DMS79 (cell line): ENCODE data around the gene MTFP1.
"Not testable (repeated sequence)": the region's sequence is repeated elsewhere in the genome, so short reads cannot be mapped to it uniquely, and the experiment has no call there.

Source experiments
- DNase-seq: peaks from one replicate; lab custom pipeline; 2025; lab: John Stamatoyannopoulos, UW

Gene MTFP1

GRCh38 chr22:30426388-30427353 lies 1.1 kb downstream of the MTFP1 start:
- no peak for DNase-seq

GRCh38 chr22:30427871-30428270 lies 2.3 kb downstream of the MTFP1 start:
- DNase-seq, result no peak

GRCh38 chr22:30429887-30430286 lies 4.3 kb downstream of the MTFP1 start:
- DNase-seq, result no peak

GRCh38 chr22:30430933-30431332 lies 5.4 kb downstream of the MTFP1 start:
- DNase-seq, result no peak

GRCh38 chr22:30432096-30432495 lies 6.5 kb downstream of the MTFP1 start:
- no peak for DNase-seq

- DNase-seq, result no peak
Observed at GRCh38 chr22:30432520-30432919, 7.0 kb downstream of the MTFP1 start.

GRCh38 chr22:30433227-30433626 lies 7.7 kb downstream of the MTFP1 start:
- no peak for DNase-seq

GRCh38 chr22:30433773-30434172 lies 8.2 kb downstream of the MTFP1 start:
- DNase-seq, result no peak

- DNase-seq, result no peak
Observed at GRCh38 chr22:30434843-30435242, 9.3 kb downstream of the MTFP1 start.

GRCh38 chr22:30435674-30436126 lies 10.1 kb downstream of the MTFP1 start:
- DNase-seq, result no peak

GRCh38 chr22:30436196-30436595 lies 10.6 kb downstream of the MTFP1 start:
- no peak for DNase-seq

- DNase-seq, result no peak
Observed at GRCh38 chr22:30438559-30438958, 13.0 kb downstream of the MTFP1 start.

- DNase-seq, result no peak
Observed at GRCh38 chr22:30439226-30439625, 13.7 kb downstream of the MTFP1 start.

GRCh38 chr22:30439836-30440235 lies 14.3 kb downstream of the MTFP1 start:
- no peak for DNase-seq

- no peak for DNase-seq
Observed at GRCh38 chr22:30441088-30441487, 15.5 kb downstream of the MTFP1 start.

GRCh38 chr22:30444632-30445437 lies 19.3 kb downstream of the MTFP1 start:
- no peak for DNase-seq

GRCh38 chr22:30445438-30446145 lies 20.0 kb downstream of the MTFP1 start:
- DNase-seq, result no peak

GRCh38 chr22:30447656-30448055 lies 22.1 kb downstream of the MTFP1 start:
- DNase-seq, result no peak

- not testable (repeated sequence) for DNase-seq
Observed at GRCh38 chr22:30451488-30451887, 25.9 kb downstream of the MTFP1 start.

- peak; percentile 8 for DNase-seq
Observed at GRCh38 chr22:30452861-30453260, 27.3 kb downstream of the MTFP1 start.

- DNase-seq, result peak; percentile 1
Observed at GRCh38 chr22:30453731-30454510, 28.4 kb downstream of the MTFP1 start.
